Measurements from ENCODE around the gene AXIN2. TPM values are rescaled to one million over a fixed set of nuclear protein-coding genes. Genes with fewer than 3 reads are reported as not detected.
A peak's percentile ranks its signal among the peaks of the same experiment; 100 is the strongest.

AXIN2 gene, protein sequence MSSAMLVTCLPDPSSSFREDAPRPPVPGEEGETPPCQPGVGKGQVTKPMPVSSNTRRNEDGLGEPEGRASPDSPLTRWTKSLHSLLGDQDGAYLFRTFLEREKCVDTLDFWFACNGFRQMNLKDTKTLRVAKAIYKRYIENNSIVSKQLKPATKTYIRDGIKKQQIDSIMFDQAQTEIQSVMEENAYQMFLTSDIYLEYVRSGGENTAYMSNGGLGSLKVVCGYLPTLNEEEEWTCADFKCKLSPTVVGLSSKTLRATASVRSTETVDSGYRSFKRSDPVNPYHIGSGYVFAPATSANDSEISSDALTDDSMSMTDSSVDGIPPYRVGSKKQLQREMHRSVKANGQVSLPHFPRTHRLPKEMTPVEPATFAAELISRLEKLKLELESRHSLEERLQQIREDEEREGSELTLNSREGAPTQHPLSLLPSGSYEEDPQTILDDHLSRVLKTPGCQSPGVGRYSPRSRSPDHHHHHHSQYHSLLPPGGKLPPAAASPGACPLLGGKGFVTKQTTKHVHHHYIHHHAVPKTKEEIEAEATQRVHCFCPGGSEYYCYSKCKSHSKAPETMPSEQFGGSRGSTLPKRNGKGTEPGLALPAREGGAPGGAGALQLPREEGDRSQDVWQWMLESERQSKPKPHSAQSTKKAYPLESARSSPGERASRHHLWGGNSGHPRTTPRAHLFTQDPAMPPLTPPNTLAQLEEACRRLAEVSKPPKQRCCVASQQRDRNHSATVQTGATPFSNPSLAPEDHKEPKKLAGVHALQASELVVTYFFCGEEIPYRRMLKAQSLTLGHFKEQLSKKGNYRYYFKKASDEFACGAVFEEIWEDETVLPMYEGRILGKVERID
- polyA plus RNA-seq (ENCODE audit: insufficient read depth in 1 of 5, insufficient read length in 5 of 5, low replicate concordance in 1 of 5) = 10 to 100 TPM; 53.9 to 65.8 (median 55.4) TPM
- long read RNA-seq, donor 1, full-length matches to known transcripts = 4 of 4 reads
- long read RNA-seq, donor 1, partial matches to known transcripts = 0 of 4 reads
- long read RNA-seq, donor 1, other reads (novel, unspliced or antisense) = 0 of 4 reads
- long read RNA-seq, donor 2, partial matches to known transcripts = 0 of 3 reads
- long read RNA-seq, donor 2, other reads (novel, unspliced or antisense) = 0 of 3 reads
- long read RNA-seq, donor 3, partial matches to known transcripts = 12 of 16 reads
- long read RNA-seq, donor 3, other reads (novel, unspliced or antisense) = 0 of 16 reads
- long read RNA-seq, donor 4, partial matches to known transcripts = 0 of 5 reads
- long read RNA-seq, donor 4, other reads (novel, unspliced or antisense) = 0 of 5 reads
- long read RNA-seq, donor 5, partial matches to known transcripts = 0 of 2 reads
- long read RNA-seq, donor 5, other reads (novel, unspliced or antisense) = 0 of 2 reads
- long read RNA-seq, donor 6, partial matches to known transcripts = 0 of 2 reads
- long read RNA-seq, donor 6, other reads (novel, unspliced or antisense) = 0 of 2 reads
- long read RNA-seq, donor 7, partial matches to known transcripts = 0 of 6 reads
- long read RNA-seq, donor 7, other reads (novel, unspliced or antisense) = 0 of 6 reads
- long read RNA-seq, donor 8, partial matches to known transcripts = 0 of 5 reads
- long read RNA-seq, donor 8, other reads (novel, unspliced or antisense) = 0 of 5 reads

DNA sequence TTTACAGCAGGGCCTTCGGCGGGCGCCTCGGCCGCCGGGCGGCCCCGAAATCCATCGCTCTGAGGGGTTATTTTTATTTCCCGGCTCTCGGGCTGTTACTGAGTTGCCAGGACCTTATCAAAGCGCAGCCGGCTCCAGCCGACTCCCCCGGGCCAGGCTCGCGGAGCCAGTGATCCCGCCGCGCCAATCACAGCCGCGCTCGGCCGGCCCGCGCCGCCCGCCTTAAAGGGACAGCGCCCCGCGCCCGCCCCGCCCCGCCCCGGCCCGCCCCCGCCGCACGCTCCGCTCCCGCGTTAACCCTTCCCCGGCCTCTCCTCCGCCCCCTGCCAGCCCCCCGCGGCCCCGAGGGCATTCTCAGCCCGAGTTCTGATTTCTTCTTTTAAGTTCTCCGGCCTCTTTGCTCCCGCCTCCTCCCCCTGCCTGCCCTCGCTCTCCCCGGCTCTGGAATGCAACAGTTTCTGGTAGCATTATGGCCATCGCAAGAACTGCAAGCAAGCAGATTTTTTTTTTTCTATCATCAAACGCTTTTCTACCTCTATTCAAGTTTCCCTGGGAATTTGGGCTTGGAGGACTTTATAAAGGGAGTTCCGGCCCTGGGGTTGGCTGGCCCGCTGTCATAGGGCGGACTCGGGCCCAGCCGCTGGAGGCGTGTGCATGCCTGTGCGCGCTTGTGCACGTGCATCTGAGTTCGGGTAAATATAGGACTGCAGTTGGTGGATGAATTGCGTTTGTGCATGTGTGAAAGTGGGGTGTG is at the start of gene AXIN2:
Gene AXIN2 (minus strand): TSS at position 197 of the 754 bp plus-strand sequence. CDS start 3,028 bp downstream, outside the sequence.
- DNase-seq = peak; percentile 92

GRCh38 chr17:65609749-65610148 is 48.3 kb upstream of the AXIN2 start:
- peak; percentile 63 to 73 for DNase-seq

DNA sequence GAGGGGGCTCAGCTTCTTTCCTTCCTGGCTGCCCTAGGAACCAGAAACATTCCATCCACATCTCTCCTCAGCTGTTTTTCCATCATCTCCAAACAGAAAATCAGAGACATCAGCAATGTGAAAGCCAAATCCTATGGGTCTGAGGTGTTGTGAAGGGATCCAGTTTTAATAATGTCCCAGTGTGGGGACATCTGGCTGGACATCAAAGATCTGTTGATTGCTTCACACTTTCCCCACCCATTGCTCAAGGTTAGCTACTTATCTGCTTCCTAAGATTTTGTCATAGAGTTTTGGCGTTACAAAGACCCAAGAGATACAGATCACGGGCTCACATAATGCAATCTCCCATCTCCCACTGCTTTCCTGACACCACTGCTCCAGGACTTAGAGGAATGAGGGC is 47.8 kb upstream of the AXIN2 start:
- no peak for DNase-seq

DNA sequence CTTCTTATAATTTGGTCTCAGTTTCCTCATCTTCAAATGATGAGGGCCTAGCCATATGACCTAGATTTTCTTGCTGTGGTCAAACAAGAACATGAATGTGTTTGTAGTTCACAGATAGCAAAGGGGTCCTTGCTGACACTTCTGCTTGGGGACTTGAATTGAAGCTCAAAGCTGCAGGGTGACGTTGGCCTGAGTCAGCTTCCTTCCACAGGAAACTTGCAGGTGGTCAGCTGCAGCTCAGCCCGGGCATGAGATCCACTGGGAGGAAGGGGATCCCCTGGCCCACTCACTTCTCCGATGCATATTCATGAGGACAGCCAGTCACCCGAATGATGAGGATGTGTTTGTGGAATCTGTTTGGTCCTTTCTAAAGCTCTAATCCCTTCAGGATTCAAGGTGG is 42.6 kb upstream of the AXIN2 start:
- no peak for DNase-seq

GRCh38 chr17:65601881-65602280 is 40.4 kb upstream of the AXIN2 start:
- DNase-seq = no peak

DNA sequence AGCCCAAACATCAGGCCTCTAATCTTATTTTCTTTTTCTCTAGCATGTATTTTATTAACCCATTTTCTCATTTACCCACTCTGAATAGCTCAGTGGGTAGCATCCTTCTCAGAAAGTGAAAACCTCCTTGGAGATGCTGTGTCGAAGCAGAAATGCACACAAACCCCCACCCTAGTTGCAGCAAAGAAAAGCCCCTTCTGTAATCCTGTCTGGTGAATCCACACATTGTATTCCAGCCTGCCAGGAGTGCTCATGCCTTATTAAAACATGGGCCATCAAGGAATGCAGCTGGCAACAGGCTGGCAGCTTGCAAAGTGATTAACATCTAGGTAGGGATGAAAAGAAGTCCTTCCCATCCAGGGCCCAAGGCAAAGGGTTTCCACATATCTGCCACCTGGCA is 39.7 kb upstream of the AXIN2 start:
- DNase-seq = no peak

- no peak for DNase-seq
Observed at GRCh38 chr17:65600518-65600917, 39.1 kb upstream of the AXIN2 start.

- no peak for DNase-seq
Observed at GRCh38 chr17:65599650-65600049, 38.2 kb upstream of the AXIN2 start.

GRCh38 chr17:65598746-65599145 is 37.3 kb upstream of the AXIN2 start:
- no peak for DNase-seq

- no peak for DNase-seq
Observed at GRCh38 chr17:65595071-65595656, 33.7 kb upstream of the AXIN2 start.

GRCh38 chr17:65593855-65594845 is 32.7 kb upstream of the AXIN2 start:
- DNase-seq = peak; percentile 37 to 47

- DNase-seq = no peak
Observed at GRCh38 chr17:65593092-65593854, 31.8 kb upstream of the AXIN2 start.

DNA sequence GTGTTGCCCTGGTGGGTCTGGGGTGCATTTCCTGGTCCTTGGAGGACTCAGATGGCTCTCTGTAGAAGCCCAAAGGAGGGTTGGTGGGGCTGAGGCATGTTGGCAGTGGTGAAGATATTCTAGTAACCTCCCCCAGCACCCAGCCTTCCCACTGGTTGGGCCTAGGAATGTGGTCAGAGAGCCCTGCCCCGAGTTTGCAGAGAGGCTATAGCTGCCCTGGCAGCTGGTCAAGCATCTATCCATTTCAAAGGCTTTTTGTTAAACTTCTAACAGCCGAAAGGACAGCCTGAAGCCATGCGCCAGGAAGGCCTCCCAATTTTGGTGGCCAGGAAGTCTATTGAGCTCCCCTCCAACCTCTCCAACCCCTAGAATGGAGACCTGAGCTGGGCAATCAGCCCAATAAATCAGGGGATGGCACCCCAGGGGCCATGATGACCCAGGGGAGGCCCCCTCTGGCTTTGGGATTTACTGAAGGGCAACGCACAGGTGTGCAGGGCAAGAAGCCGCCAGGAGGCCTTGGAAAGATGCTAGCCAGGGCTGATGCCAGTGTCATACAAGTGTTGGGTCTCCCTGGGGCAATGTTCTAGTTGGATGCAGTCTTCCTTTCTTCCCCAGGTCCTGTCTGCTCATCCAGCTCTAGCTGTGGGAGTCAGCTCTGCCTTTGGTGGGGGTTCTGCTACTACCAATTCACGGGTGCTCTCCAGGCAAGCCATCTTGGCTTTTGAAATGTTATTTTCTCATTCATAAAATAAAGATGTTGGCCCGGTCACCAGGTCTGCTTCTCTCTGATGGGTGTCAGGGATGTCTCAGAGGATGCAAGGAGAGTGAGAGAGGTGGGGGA is 30.9 kb upstream of the AXIN2 start:
- DNase-seq = no peak

DNA sequence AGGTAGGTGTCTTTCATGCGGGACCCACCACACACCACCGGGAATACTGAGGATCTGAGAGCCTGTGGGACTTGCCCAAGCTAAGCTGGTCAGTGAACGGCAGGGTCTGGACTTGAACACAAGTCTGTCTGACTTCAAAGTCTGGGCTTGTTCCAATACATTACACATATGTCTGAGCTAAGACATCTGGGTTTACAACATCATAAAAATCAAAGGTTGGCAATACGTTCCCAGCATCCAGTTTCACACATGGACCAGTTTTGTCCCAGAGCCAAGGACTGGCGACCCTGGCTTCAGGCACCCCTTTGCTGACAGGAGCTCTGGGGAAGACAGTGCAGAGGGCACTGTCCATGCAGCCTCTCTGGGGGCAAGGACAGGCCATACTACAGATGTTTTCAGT is 27.9 kb upstream of the AXIN2 start:
- DNase-seq = no peak

DNA sequence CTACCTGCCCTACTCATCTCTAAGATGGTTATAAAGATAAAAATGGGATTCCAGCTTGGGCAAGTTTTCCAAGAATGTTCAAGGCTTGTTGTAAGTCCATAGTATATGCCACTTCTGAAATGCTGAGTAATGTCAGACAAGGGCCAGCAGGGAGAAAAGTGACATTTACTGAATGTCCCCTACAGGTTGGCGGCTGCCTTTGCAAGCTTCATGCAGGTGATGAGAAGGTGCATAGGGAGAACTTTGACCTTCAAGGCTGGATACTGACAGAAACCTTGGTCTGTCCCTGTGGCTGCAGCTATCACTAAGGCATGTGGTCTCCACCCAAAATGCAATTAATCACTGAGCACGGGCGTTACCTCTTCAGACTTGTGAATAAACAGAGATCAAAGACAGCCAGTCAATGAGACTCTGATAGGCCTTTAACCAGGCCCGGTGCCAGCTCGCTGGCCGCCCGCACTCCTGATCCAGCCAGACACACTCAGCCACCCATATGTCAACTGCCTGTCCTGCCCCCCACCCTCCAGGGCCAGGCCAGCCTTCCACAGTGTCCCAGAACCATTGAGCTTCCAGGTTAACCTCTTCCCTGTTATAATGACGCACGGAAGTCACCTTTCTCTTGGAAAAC is 26.8 kb upstream of the AXIN2 start:
- DNase-seq = no peak

DNA sequence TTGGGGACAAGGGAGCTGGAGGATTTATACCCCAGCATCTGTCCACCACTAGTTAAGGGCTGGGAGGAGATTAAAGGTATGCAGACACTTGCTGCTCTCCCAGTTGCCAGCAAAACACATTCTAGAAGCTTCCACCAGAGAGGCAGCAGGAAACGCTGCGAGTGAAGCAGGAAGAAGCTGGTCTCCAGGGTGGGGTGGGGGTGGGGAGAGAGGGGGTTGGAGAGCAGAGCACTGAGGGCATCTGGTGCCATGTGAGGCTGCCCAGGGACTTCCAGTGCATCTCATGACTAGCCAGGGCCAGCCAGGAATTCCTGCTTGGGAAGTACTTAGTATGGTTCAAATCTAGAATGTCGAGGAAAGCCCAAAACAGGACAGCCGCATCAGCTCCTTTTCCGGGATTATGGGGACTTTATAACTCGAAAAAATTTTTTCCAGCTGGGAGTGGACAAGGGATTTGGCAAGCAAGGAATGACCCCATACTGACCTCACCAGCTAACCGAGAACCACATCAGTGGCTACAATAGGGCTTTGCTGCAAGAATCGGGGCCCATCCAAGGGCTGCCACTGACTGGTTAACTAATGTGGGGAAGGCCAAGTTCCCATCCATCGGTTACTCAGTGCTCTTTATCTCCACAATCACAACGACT is 26.2 kb upstream of the AXIN2 start:
- no peak for DNase-seq

Data from right lung (tissue), 10 donors.